IMR-90 (cell line): ENCODE measurements around the gene NKX6-2. TPM values are rescaled to one million over a fixed set of nuclear protein-coding genes. Genes with fewer than 3 reads are reported as not detected.

Experiments used
- ATAC-seq: fragments of 200-7000 bp; cut with Tn5 transposase; 2 replicates; pipeline ENCODE4 v1.9.1; 2020; ENCODE audit warnings: low read depth, mild to moderate bottlenecking, moderate library complexity
- BruUV-seq: library from RNA; stranded (reverse); fragments of 400-500 nt; replicated peaks from 2 replicates; lab custom pipeline; 2021; lab: Mats Ljungman, UMichigan
- CTCF ChIA-PET: fragments of 300-600 bp; formaldehyde crosslinking; extraction: SDS; loops from one replicate; lab custom pipeline; 2021; ENCODE audit warnings: antibody characterized with exemption; lab: Yijun Ruan, JAX
- POLR2A ChIA-PET: fragments of 300-600 bp; sonication (Branson Sonifier 250); formaldehyde crosslinking; loops from one replicate; lab custom pipeline; 2022; ENCODE audit warnings: antibody characterized with exemption; ENCODE audit not compliant: unreplicated experiment; lab: Charles Lee
- DNase-seq: peaks from one replicate; pipeline ENCODE4 v3.0.0; 2013
- H2AFZ ChIP-seq: replicated peaks from 2 replicates; pipeline ENCODE3; 2013; ENCODE audit warnings: low read length, mild to moderate bottlenecking; ENCODE audit not compliant: poor library complexity
- H2AK5ac ChIP-seq: 2 replicates; pipeline ENCODE4 v1.6.1; 2013; ENCODE audit warnings: low read depth, low read length, inconsistent platforms
- H2AK9ac ChIP-seq: replicated peaks from 2 replicates; pipeline ENCODE3; 2013; ENCODE audit warnings: mild to moderate bottlenecking, low read depth, low read length, moderate library complexity; ENCODE audit not compliant: poor library complexity
- H2BK120ac ChIP-seq: 2 replicates; pipeline ENCODE4 v1.6.1; 2013; ENCODE audit warnings: low read depth, low read length, inconsistent platforms
- H2BK15ac ChIP-seq: 3 replicates; pipeline ENCODE4 v1.6.1; 2013; ENCODE audit warnings: low read depth, low read length, inconsistent platforms
- H2BK20ac ChIP-seq: 2 replicates; pipeline ENCODE4 v1.6.1; 2013; ENCODE audit warnings: low read depth, mild to moderate bottlenecking, inconsistent platforms, low read length, moderate library complexity
- H2BK5ac ChIP-seq: 2 replicates; pipeline ENCODE4 v1.6.1; 2013; ENCODE audit warnings: mild to moderate bottlenecking, low read depth, low read length, inconsistent platforms; ENCODE audit not compliant: poor library complexity, severe bottlenecking
- H3K14ac ChIP-seq: replicated peaks from 2 replicates; pipeline ENCODE4 v1.6.1; 2013; ENCODE audit warnings: low read depth, low read length, inconsistent platforms
- H3K18ac ChIP-seq: 2 replicates; pipeline ENCODE4 v1.6.1; 2013; ENCODE audit warnings: low read depth, low read length, control low read depth
- H3K23ac ChIP-seq: 2 replicates; pipeline ENCODE4 v1.6.1; 2013; ENCODE audit warnings: low read depth, low read length, inconsistent platforms
- H3K27ac ChIP-seq: 2 replicates; pipeline ENCODE4 v1.5.1; 2013; ENCODE audit warnings: mild to moderate bottlenecking, control low read depth, low read length; ENCODE audit not compliant: insufficient read depth
- H3K27me3 ChIP-seq: 2 replicates; pipeline ENCODE4 v1.6.1; 2013; ENCODE audit warnings: low read length; ENCODE audit not compliant: control insufficient read depth, insufficient read depth
- H3K36me3 ChIP-seq: 2 replicates; pipeline ENCODE4 v1.6.1; 2013; ENCODE audit warnings: low read length, mixed read lengths; ENCODE audit not compliant: control insufficient read depth, insufficient read depth
- H3K4ac ChIP-seq: 2 replicates; pipeline ENCODE4 v1.6.1; 2013; ENCODE audit warnings: low read depth, low read length, inconsistent platforms
- H3K4me1 ChIP-seq: 2 replicates; pipeline ENCODE4 v1.6.1; 2013; ENCODE audit warnings: low read length, mixed read lengths; ENCODE audit not compliant: control insufficient read depth, insufficient read depth
- H3K4me2 ChIP-seq: 2 replicates; pipeline ENCODE4 v1.6.1; 2013; ENCODE audit warnings: low read depth, mild to moderate bottlenecking, control low read depth, low read length, moderate library complexity
- H3K4me3 ChIP-seq: 2 replicates; pipeline ENCODE4 v1.5.1; 2013; ENCODE audit warnings: low read depth, mild to moderate bottlenecking, control low read depth, low read length, moderate library complexity; ENCODE audit not compliant: insufficient read depth
- H3K56ac ChIP-seq: 2 replicates; pipeline ENCODE4 v1.6.1; 2013; ENCODE audit warnings: low read length, inconsistent platforms; ENCODE audit not compliant: insufficient read depth; ENCODE audit errors: extremely low read depth
- H3K79me1 ChIP-seq, 2 experiments: 2 replicates each; pipeline ENCODE4 v1.6.1; 2013; ENCODE audit warnings: low read length in 2 of 2, inconsistent platforms in 1 of 2, low read depth in 1 of 2
- H3K9ac ChIP-seq: 2 replicates; pipeline ENCODE4 v1.6.1; 2013; ENCODE audit warnings: low read depth, low read length, control low read depth
- H3K9me1 ChIP-seq: 2 replicates; pipeline ENCODE4 v1.6.1; 2013; ENCODE audit warnings: low read length, inconsistent platforms; ENCODE audit not compliant: insufficient read depth
- H3K9me3 ChIP-seq: 2 replicates; pipeline ENCODE4 v1.6.1; 2013; ENCODE audit warnings: low read length; ENCODE audit not compliant: control insufficient read depth, insufficient read depth
- H4K20me1 ChIP-seq: 2 replicates; pipeline ENCODE4 v1.6.1; 2013; ENCODE audit warnings: low read length, inconsistent platforms; ENCODE audit not compliant: insufficient read depth
- H4K5ac ChIP-seq: 2 replicates; pipeline ENCODE4 v1.6.1; 2013; ENCODE audit warnings: mild to moderate bottlenecking, low read depth, low read length, control low read depth
- H4K8ac ChIP-seq, 2 experiments: 2 replicates each; pipeline ENCODE4 v1.6.1; 2013; ENCODE audit warnings: low read depth in 2 of 2, low read length in 2 of 2, control low read depth in 1 of 2, inconsistent platforms in 1 of 2
- H4K91ac ChIP-seq: 2 replicates; pipeline ENCODE4 v1.6.1; 2013; ENCODE audit warnings: low read depth, low read length, inconsistent platforms; ENCODE audit not compliant: insufficient read depth
- BHLHE40 ChIP-seq: fragments of 150-350 bp; IDR thresholded peaks from 2 replicates; pipeline ENCODE4 v1.6.1; 2016; ENCODE audit warnings: mild to moderate bottlenecking, low read depth, low read length
- CEBPB ChIP-seq: IDR thresholded peaks from 2 replicates; pipeline ENCODE4 v1.6.1; 2012; ENCODE audit warnings: low read depth, low read length, improper control_type of control experiment
- CHD1 ChIP-seq: IDR thresholded peaks from 2 replicates; pipeline ENCODE4 v1.6.1; 2012; ENCODE audit warnings: low read depth, low read length, improper control_type of control experiment
- CTCF ChIP-seq: conservative IDR thresholded peaks from 2 replicates; pipeline ENCODE4 v1.5.1; 2012; ENCODE audit warnings: mild to moderate bottlenecking, low read depth, low read length, improper control_type of control experiment
- ELK1 ChIP-seq: fragments of 150-350 bp; IDR thresholded peaks from 2 replicates; pipeline ENCODE4 v1.6.1; 2016; ENCODE audit warnings: low read depth, mild to moderate bottlenecking, low read length, moderate library complexity, borderline replicate concordance
- FOS ChIP-seq: fragments of 150-350 bp; IDR thresholded peaks from 2 replicates; pipeline ENCODE4 v1.6.1; 2016; ENCODE audit warnings: low read depth, low read length
- MAFK ChIP-seq: IDR thresholded peaks from 2 replicates; pipeline ENCODE4 v1.6.1; 2012; ENCODE audit warnings: low read depth, low read length, improper control_type of control experiment
- MAZ ChIP-seq: IDR thresholded peaks from 2 replicates; pipeline ENCODE4 v1.6.1; 2012; ENCODE audit warnings: low read depth, mild to moderate bottlenecking, low read length, improper control_type of control experiment, moderate library complexity, borderline replicate concordance
- MXI1 ChIP-seq: IDR thresholded peaks from 2 replicates; pipeline ENCODE4 v1.6.1; 2012; ENCODE audit warnings: low read depth, mild to moderate bottlenecking, low read length, moderate library complexity, borderline replicate concordance
- NFE2L2 ChIP-seq: fragments of 150-350 bp; IDR thresholded peaks from 2 replicates; pipeline ENCODE4 v1.6.1; 2016; ENCODE audit warnings: low read depth, mild to moderate bottlenecking, low read length
- POLR2A ChIP-seq: IDR thresholded peaks from 2 replicates; pipeline ENCODE4 v1.6.1; 2012; ENCODE audit warnings: mild to moderate bottlenecking, low read depth, low read length
- RAD21 ChIP-seq: IDR thresholded peaks from 2 replicates; pipeline ENCODE4 v1.6.1; 2012; ENCODE audit warnings: low read length, improper control_type of control experiment
- RCOR1 ChIP-seq: IDR thresholded peaks from 2 replicates; pipeline ENCODE4 v1.6.1; 2012; ENCODE audit warnings: mild to moderate bottlenecking, low read length, improper control_type of control experiment; ENCODE audit not compliant: insufficient replicate concordance
- RFX5 ChIP-seq: IDR thresholded peaks from 2 replicates; pipeline ENCODE4 v1.8.0; 2012; ENCODE audit warnings: low read depth, mild to moderate bottlenecking, low read length, moderate library complexity
- SMC3 ChIP-seq: fragments of 150-350 bp; IDR thresholded peaks from 2 replicates; pipeline ENCODE4 v1.6.1; 2016; ENCODE audit warnings: low read depth, mild to moderate bottlenecking, antibody characterized with exemption, low read length, moderate library complexity
- USF2 ChIP-seq: fragments of 150-350 bp; IDR thresholded peaks from 2 replicates; pipeline ENCODE4 v1.6.1; 2017; ENCODE audit warnings: mild to moderate bottlenecking, antibody characterized with exemption, low read length, low read depth
- WGBS, 2 experiments: methylation state at CpG; one replicate each; pipeline versions ENCODE4 v1.1.5 to v1.1.7; 2013; ENCODE audit warnings: missing lambda C conversion rate in 2 of 2; ENCODE audit not compliant: insufficient read length in 1 of 2; ENCODE audit errors: extremely low coverage in 2 of 2; 5-methylcytosine and 5-hydroxymethylcytosine counted together
- dilution Hi-C: fragments of 300-500 bp; cut with HindIII; formaldehyde crosslinking; loops from one replicate; pipeline ENCODE4 v1.14.3; 2018; ENCODE audit warnings: low sequenced_read_pairs; ENCODE audit not compliant: unreplicated experiment
- in situ Hi-C: fragments of 300-500 bp; cut with MboI; formaldehyde crosslinking; loops from 3 replicates; pipeline ENCODE4 v1.14.3; 2019; ENCODE audit warnings: low sequenced_read_pairs, inconsistent platforms, mixed read lengths
- intact Hi-C: fragments of 100-400 bp; cut with micrococcal nuclease; formaldehyde crosslinking; loops from 2 replicates; pipeline ENCODE4 v1.10.0; 2022
- polyA plus RNA-seq, 3 experiments: library from polyadenylated mRNA; depleted of rRNA; stranded (reverse); fragments of >200 nt; gene quantifications; 2 replicates each; pipeline ENCODE4 v1.2.3, GENCODE V29; 2012; ENCODE audit warnings: low replicate concordance in 1 of 3
- total RNA-seq: library from RNA; depleted of rRNA; stranded (reverse); fragments of >200 nt; gene quantifications from 2 replicates; pipeline ENCODE4 v1.2.3, GENCODE V29; 2012

Gene NKX6-2
- total and polyA plus RNA-seq, 2 of the 4 experiments (the other 2 are of a cell fraction), result not detected

- Histone ChIP-seq H3K9me1 (no peaks in the 10 kb centered on the region), H3K27ac (no peak overlapping the region), H2AK5ac (no peak overlapping the region), H2BK5ac (no peak overlapping the region), H3K4me1 (no peaks in the 10 kb centered on the region), H2BK120ac (no peak overlapping the region), H3K36me3 (no peaks in the 10 kb centered on the region), H4K5ac (no peak overlapping the region), H3K27me3 (peaks cover 66% of the 10 kb centered on the region), H2AK9ac (no peak overlapping the region), H4K20me1 (no peaks in the 10 kb centered on the region), H3K4me3 (no peak overlapping the region), H3K9ac (no peak overlapping the region), H2BK20ac (no peak overlapping the region), H3K9me3 (peaks cover 5% of the 10 kb centered on the region; the same call in 1 of the 2 replicates), H3K56ac (no peak overlapping the region), H3K18ac (no peak overlapping the region), H3K4ac (no peak overlapping the region), H2AFZ (no peak overlapping the region), H3K79me1 (no peaks in the 10 kb centered on the region), H3K4me2 (no peak overlapping the region), H3K23ac (no peak overlapping the region), H2BK15ac (no peak overlapping the region), H4K91ac (no peak overlapping the region), H3K14ac (no peak overlapping the region), H4K8ac (no peak overlapping the region)
- ChIA-PET CTCF (no interaction called here), POLR2A (no interaction called here)
- intact Hi-C loops (loop anchor here (1.0 kb wide), 1 partner anchor 135 kb away; no protein-coding TSS in a partner anchor), dilution Hi-C loops (no loop called here), in situ Hi-C loops (no loop called here)
- BruUV-seq, result no TSS peak
- ATAC-seq, result no peak
- TF ChIP-seq SMC3 (no peak), CTCF (no peak), MAZ (no peak), NFE2L2 (no peak), FOS (no peak), POLR2A (no peak), ELK1 (no peak), MXI1 (no peak), RFX5 (no peak), MAFK (no peak), USF2 (no peak), BHLHE40 (no peak), RAD21 (no peak), CEBPB (no peak), CHD1 (no peak), RCOR1 (no peak)
- WGBS, 2 experiments, result 2% methylated on average over 17 of the region's 30 CpGs; no CpG with 5 or more reads in 1 of the 2 experiments
- DNase-seq, result no peak
Measured at GRCh38 chr10:132788831-132789219, 2.9 kb upstream of the NKX6-2 start.
